ENCODE measurements around the gene ST6GAL1. TPM values are rescaled to one million over a fixed set of nuclear protein-coding genes. Genes with fewer than 3 reads are reported as not detected.
A peak's percentile ranks its signal among the peaks of the same experiment; 100 is the strongest.
"Not testable (repeated sequence)": the region's sequence is repeated elsewhere in the genome, so short reads cannot be mapped to it uniquely, and the experiment has no call there.

Gene ST6GAL1
- total RNA-seq, 1 donor from 2014 or later: 16.7 TPM

DNA sequence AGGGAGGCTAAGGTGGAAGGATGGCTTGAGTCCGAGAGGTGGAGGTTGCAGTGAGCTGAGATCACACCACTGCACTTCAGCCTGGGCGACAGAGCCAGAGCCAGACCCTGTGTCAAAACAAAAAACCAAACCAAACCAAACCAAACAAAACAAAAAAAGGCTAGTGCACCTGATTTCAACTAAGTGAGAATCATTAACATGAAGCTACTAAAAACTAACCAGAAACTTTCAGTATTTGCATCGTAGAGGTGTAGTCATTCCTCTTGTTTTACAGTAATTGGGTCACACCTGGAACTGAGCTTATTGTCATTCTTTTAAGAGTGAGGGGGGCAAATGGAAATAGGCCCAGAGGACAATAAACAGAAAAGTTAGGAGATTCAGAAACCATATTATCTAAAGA lies 58.5 kb downstream of the ST6GAL1 start:
- H3K9me3 ChIP-seq (ENCODE audit: control insufficient read depth in 3 of 3, low read length in 3 of 3): no peaks in the 10 kb centered on the region
- no peak overlapping the region for H3K4me3 ChIP-seq (ENCODE audit: low read length in 3 of 3)
- no peaks in the 10 kb centered on the region for H3K36me3 ChIP-seq (ENCODE audit: control insufficient read depth in 3 of 3, insufficient read depth in 3 of 3, low read length in 3 of 3)
- no peak overlapping the region for H3K27ac ChIP-seq (ENCODE audit: low read depth, low read length)
- H3K9ac ChIP-seq (ENCODE audit: low read depth in 1 of 3, low read length in 3 of 3): no peak overlapping the region
- peaks cover 15 to 40% (median 17%) of the 10 kb centered on the region in 3 donors for H3K4me1 ChIP-seq (ENCODE audit: control insufficient read depth in 3 of 3, insufficient read depth in 3 of 3, low read length in 3 of 3)
- H3K27me3 ChIP-seq (ENCODE audit: control insufficient read depth in 3 of 3, insufficient read depth in 3 of 3, low read length in 3 of 3): no peaks in the 10 kb centered on the region

DNA sequence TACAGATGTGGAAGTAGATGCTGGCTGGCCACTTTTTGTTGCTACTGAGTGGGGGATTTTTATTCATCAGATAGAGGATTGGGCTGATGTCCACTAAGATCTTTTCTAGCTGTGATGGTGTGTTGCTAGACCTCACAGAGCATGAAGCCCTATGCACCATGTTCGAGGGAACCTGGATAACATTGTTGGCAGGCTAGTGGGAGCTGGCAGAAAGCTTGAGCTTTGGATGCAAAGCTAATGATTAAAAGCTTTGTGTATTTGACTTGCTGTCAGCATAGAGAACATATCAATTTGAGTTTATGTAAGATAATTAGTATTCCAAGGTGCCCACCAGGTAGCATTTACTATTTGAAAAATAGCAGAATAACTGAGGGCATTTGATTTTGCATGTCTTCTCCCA lies 59.1 kb downstream of the ST6GAL1 start:
- peaks cover 15 to 36% (median 17%) of the 10 kb centered on the region in 3 donors for H3K4me1 ChIP-seq (ENCODE audit: control insufficient read depth in 3 of 3, insufficient read depth in 3 of 3, low read length in 3 of 3)
- H3K9ac ChIP-seq (ENCODE audit: low read depth in 1 of 3, low read length in 3 of 3): no peak overlapping the region
- no peaks in the 10 kb centered on the region for H3K9me3 ChIP-seq (ENCODE audit: control insufficient read depth in 3 of 3, low read length in 3 of 3)
- no peaks in the 10 kb centered on the region for H3K36me3 ChIP-seq (ENCODE audit: control insufficient read depth in 3 of 3, insufficient read depth in 3 of 3, low read length in 3 of 3)
- no peak overlapping the region for H3K4me3 ChIP-seq (ENCODE audit: low read length in 3 of 3)
- no peaks in the 10 kb centered on the region for H3K27me3 ChIP-seq (ENCODE audit: control insufficient read depth in 3 of 3, insufficient read depth in 3 of 3, low read length in 3 of 3)
- H3K27ac ChIP-seq (ENCODE audit: low read depth, low read length): no peak overlapping the region

DNA sequence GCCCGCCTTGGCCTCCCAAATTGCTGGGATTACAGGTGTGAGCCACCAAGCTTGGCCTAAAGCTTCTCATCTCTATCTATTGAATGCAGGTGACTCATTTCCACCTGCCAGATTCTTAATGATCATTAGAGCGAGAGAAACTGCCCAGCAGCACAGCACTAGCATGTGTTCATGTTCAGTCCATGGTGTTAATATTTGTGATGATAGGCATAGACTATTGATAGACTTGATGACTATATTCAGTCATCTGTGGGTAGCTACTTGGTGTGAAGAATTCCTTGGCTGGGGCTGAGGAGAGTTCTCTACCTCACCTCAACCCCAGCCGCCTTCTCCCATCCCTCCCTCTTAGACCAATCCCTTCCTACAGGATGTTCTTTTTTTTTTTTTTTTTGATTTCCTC lies 60.0 kb downstream of the ST6GAL1 start:
- Histone ChIP-seq H3K4me3 (ENCODE audit: low read length in 3 of 3) (no peak overlapping the region), H3K9ac (ENCODE audit: low read depth in 1 of 3, low read length in 3 of 3) (no peak overlapping the region), H3K27ac (ENCODE audit: low read depth, low read length) (no peak overlapping the region), H3K9me3 (ENCODE audit: control insufficient read depth in 3 of 3, low read length in 3 of 3) (no peaks in the 10 kb centered on the region), H3K27me3 (ENCODE audit: control insufficient read depth in 3 of 3, insufficient read depth in 3 of 3, low read length in 3 of 3) (no peaks in the 10 kb centered on the region), H3K4me1 (ENCODE audit: control insufficient read depth in 3 of 3, insufficient read depth in 3 of 3, low read length in 3 of 3) (peaks cover 15 to 36% (median 17%) of the 10 kb centered on the region in 3 donors), H3K36me3 (ENCODE audit: control insufficient read depth in 3 of 3, insufficient read depth in 3 of 3, low read length in 3 of 3) (no peaks in the 10 kb centered on the region)

DNA sequence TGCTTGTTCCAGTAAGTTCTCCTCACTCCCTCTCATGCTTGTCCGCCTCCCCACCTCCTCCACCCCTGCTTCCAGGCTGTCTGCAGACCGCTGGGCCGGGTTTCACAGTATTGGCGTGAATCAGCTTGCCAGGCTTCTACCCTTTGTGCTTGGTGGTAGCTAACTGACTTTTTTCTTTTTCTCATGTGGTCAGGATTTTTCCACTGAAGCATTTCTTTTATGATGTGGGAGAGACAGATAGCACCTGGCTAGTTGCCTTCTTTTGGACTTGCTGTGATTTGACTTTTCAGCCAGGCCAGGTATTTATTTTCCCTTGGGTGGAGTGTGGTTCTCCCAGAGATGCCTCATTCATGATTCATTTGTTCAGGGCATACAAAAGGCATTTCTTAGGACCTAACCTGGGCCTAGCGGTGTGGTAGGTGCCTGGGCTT lies 60.6 kb downstream of the ST6GAL1 start:
- H3K36me3 ChIP-seq (ENCODE audit: control insufficient read depth in 3 of 3, insufficient read depth in 3 of 3, low read length in 3 of 3): no peaks in the 10 kb centered on the region
- H3K9ac ChIP-seq (ENCODE audit: low read depth in 1 of 3, low read length in 3 of 3): no peak overlapping the region
- no peak overlapping the region for H3K4me3 ChIP-seq (ENCODE audit: low read length in 3 of 3)
- no peaks in the 10 kb centered on the region for H3K27me3 ChIP-seq (ENCODE audit: control insufficient read depth in 3 of 3, insufficient read depth in 3 of 3, low read length in 3 of 3)
- H3K9me3 ChIP-seq (ENCODE audit: control insufficient read depth in 3 of 3, low read length in 3 of 3): no peaks in the 10 kb centered on the region
- peak overlapping the region; percentile 27 for H3K27ac ChIP-seq (ENCODE audit: low read depth, low read length)
- peaks cover 12 to 33% (median 13%) of the 10 kb centered on the region in 3 donors for H3K4me1 ChIP-seq (ENCODE audit: control insufficient read depth in 3 of 3, insufficient read depth in 3 of 3, low read length in 3 of 3)

DNA sequence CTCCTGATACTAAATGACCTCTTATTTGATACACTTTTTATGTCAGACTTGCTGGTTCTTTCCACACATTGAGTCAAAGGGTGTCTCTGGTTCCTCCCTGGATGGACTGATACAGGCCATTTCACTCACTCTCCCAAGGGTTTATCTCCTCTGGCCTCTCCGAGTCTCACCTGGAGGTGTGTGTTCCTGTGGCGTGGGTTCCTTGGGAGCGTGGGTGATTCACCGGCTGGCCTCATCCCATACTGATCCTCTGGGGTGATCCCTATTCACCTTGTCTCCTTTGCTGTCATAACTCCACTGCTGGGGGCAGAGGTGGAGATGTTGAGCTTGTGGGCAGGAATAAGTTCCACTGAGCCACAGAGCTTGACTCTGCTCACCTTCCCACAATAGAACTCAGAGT lies 61.1 kb downstream of the ST6GAL1 start:
- H3K27me3 ChIP-seq (ENCODE audit: control insufficient read depth in 3 of 3, insufficient read depth in 3 of 3, low read length in 3 of 3): no peaks in the 10 kb centered on the region
- H3K36me3 ChIP-seq (ENCODE audit: control insufficient read depth in 3 of 3, insufficient read depth in 3 of 3, low read length in 3 of 3): peaks cover 0 to 2% (median 0%) of the 10 kb centered on the region in 3 donors
- no peak overlapping the region for H3K9ac ChIP-seq (ENCODE audit: low read depth in 1 of 3, low read length in 3 of 3)
- H3K4me3 ChIP-seq (ENCODE audit: low read length in 3 of 3): no peak overlapping the region
- H3K4me1 ChIP-seq (ENCODE audit: control insufficient read depth in 3 of 3, insufficient read depth in 3 of 3, low read length in 3 of 3): peaks cover 9 to 31% (median 12%) of the 10 kb centered on the region in 3 donors
- H3K9me3 ChIP-seq (ENCODE audit: control insufficient read depth in 3 of 3, low read length in 3 of 3): no peaks in the 10 kb centered on the region
- H3K27ac ChIP-seq (ENCODE audit: low read depth, low read length): peak overlapping the region; percentile 27

DNA sequence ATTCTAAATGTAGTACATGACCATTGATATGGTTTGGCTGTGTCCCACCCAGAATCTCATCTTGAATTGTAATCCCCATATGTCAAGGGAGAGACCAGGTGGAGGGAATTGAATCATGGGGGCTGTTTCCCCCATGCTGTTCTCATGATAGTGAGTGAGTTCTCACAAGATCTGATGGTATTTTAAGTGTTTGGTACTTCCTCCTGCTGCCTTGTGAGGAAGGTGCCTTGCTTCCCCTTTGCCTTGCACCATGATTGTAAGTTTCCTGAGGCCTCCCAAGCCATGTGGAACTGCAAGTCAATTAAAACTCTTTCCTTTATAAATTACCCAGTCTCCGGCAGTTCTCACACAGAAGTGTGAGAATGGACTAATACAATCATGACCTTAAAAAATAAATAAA lies 61.8 kb downstream of the ST6GAL1 start:
- not testable (repeated sequence) for H3K27me3 ChIP-seq (ENCODE audit: control insufficient read depth in 3 of 3, insufficient read depth in 3 of 3, low read length in 3 of 3); H3K9me3 ChIP-seq (ENCODE audit: control insufficient read depth in 3 of 3, low read length in 3 of 3); H3K27ac ChIP-seq (ENCODE audit: low read depth, low read length); H3K4me3 ChIP-seq (ENCODE audit: low read length in 3 of 3); H3K9ac ChIP-seq (ENCODE audit: low read depth in 1 of 3, low read length in 3 of 3); H3K36me3 ChIP-seq (ENCODE audit: control insufficient read depth in 3 of 3, insufficient read depth in 3 of 3, low read length in 3 of 3)
- peaks cover 7 to 34% (median 12%) of the 10 kb centered on the region in 3 donors for H3K4me1 ChIP-seq (ENCODE audit: control insufficient read depth in 3 of 3, insufficient read depth in 3 of 3, low read length in 3 of 3)

DNA sequence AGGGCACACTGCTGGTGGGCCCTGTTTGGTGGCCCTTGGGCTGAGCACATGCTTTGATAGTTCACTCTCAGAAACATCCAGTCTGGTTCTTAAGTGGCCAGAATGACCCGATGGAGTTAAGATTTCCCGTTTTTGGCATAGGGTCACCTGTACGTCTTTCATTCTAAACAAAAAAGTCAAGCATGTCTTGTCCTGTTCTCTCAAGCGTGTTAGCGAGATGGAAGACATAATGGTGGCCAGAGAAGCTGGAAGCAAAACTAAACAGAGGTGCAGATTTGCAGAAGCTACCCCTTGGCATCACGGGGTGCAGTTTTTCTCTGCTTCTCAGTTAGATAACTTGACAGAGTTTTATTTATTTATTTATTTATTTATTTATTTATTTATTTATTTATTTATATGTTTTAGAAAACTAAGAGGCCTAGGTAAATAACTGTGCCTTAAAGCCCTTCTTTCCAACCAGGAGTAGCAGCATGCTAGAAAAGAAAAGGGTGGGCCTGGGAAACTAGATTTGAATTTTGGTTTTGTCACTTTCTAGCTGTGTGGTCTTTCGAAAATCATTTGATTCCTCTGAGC lies 63.0 kb downstream of the ST6GAL1 start:
- Histone ChIP-seq H3K27ac (ENCODE audit: low read depth, low read length) (no peak overlapping the region), H3K9me3 (ENCODE audit: control insufficient read depth in 3 of 3, low read length in 3 of 3) (no peaks in the 10 kb centered on the region), H3K36me3 (ENCODE audit: control insufficient read depth in 3 of 3, insufficient read depth in 3 of 3, low read length in 3 of 3) (peaks cover 0 to 3% (median 0%) of the 10 kb centered on the region in 3 donors), H3K9ac (ENCODE audit: low read depth in 1 of 3, low read length in 3 of 3) (peak overlapping the region in 1 of 3 donors; percentile 55), H3K4me1 (ENCODE audit: control insufficient read depth in 3 of 3, insufficient read depth in 3 of 3, low read length in 3 of 3) (peaks cover 7 to 34% (median 12%) of the 10 kb centered on the region in 3 donors), H3K27me3 (ENCODE audit: control insufficient read depth in 3 of 3, insufficient read depth in 3 of 3, low read length in 3 of 3) (no peaks in the 10 kb centered on the region), H3K4me3 (ENCODE audit: low read length in 3 of 3) (no peak overlapping the region)

DNA sequence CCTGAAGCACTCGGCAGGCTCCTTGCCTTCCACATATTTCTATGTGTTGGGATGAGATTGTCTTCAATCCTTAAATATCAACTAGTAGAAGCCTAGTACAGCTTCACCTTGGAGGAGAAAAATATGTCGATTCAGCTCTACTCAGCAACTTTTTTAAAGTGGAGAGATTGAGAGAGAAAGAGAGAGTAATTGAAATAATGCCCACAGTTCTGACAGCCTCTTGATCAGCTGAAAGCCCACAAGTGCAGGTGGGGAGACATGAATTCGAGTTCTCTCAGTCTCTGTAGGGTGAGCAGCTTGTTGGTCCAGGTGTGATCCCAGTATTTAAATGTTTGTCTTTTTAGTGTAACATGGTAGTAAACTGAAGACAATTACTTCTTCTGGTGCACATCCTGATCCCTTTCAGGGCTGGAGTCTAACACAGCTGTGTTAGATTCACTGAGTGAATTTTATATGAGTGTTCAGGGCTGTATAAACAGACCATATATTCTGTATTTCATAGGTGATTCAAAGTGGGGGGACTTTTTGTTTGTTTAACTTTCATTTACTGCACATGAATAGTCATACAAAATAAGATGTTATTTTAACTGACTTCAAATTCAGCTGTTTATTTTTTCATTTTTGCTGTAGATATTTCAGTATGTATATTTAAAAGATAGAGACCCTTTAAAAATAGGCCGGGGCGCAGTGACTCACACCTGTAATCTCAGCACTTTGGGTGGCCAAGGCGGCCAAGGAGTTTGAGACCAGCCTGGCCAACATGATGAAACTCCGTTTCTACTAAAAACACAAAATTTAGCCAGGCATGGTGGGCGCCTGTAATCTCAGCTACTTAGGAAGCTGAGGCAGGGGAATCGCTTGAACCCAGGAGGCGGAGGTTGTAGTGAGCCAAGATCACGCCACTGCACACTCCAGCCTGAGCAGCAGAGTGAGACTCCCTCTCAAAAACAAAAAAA lies 64.0 kb downstream of the ST6GAL1 start:
- H3K27me3 ChIP-seq (ENCODE audit: control insufficient read depth in 3 of 3, insufficient read depth in 3 of 3, low read length in 3 of 3): no peaks in the 10 kb centered on the region
- no peak overlapping the region for H3K27ac ChIP-seq (ENCODE audit: low read depth, low read length)
- H3K4me3 ChIP-seq (ENCODE audit: low read length in 3 of 3): no peak overlapping the region
- H3K36me3 ChIP-seq (ENCODE audit: control insufficient read depth in 3 of 3, insufficient read depth in 3 of 3, low read length in 3 of 3): peaks cover 0 to 3% (median 0%) of the 10 kb centered on the region in 3 donors
- no peaks in the 10 kb centered on the region for H3K9me3 ChIP-seq (ENCODE audit: control insufficient read depth in 3 of 3, low read length in 3 of 3)
- no peak overlapping the region for H3K9ac ChIP-seq (ENCODE audit: low read depth in 1 of 3, low read length in 3 of 3)
- peaks cover 7 to 34% (median 12%) of the 10 kb centered on the region in 3 donors for H3K4me1 ChIP-seq (ENCODE audit: control insufficient read depth in 3 of 3, insufficient read depth in 3 of 3, low read length in 3 of 3)

DNA sequence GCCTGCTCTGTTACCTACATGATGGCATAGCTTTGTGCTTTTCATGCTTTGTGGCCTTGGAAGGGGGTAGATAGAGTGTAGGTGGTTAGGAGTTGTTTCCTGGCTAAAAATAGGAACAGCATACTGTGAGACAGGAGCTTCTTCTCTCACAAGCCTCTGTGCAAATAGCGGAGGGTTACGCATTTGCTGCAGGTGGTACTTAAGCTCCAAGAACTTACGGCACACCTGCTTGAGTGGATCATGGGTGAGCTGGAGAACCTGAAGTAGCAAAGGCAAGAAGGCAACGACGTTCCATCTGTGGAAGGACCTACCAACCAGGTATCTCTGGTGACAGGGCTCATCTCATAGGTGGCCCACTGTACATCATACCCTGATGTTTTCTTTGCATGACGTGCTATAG lies 66.0 kb downstream of the ST6GAL1 start:
- peaks cover 0 to 3% (median 0%) of the 10 kb centered on the region in 3 donors for H3K36me3 ChIP-seq (ENCODE audit: control insufficient read depth in 3 of 3, insufficient read depth in 3 of 3, low read length in 3 of 3)
- H3K4me1 ChIP-seq (ENCODE audit: control insufficient read depth in 3 of 3, insufficient read depth in 3 of 3, low read length in 3 of 3): peaks cover 7 to 21% (median 12%) of the 10 kb centered on the region in 3 donors
- H3K27me3 ChIP-seq (ENCODE audit: control insufficient read depth in 3 of 3, insufficient read depth in 3 of 3, low read length in 3 of 3): no peaks in the 10 kb centered on the region
- H3K9me3 ChIP-seq (ENCODE audit: control insufficient read depth in 3 of 3, low read length in 3 of 3): no peaks in the 10 kb centered on the region
- H3K9ac ChIP-seq (ENCODE audit: low read depth in 1 of 3, low read length in 3 of 3): peak overlapping the region in 1 of 3 donors; percentile 44
- no peak overlapping the region for H3K4me3 ChIP-seq (ENCODE audit: low read length in 3 of 3)
- H3K27ac ChIP-seq (ENCODE audit: low read depth, low read length): no peak overlapping the region

DNA sequence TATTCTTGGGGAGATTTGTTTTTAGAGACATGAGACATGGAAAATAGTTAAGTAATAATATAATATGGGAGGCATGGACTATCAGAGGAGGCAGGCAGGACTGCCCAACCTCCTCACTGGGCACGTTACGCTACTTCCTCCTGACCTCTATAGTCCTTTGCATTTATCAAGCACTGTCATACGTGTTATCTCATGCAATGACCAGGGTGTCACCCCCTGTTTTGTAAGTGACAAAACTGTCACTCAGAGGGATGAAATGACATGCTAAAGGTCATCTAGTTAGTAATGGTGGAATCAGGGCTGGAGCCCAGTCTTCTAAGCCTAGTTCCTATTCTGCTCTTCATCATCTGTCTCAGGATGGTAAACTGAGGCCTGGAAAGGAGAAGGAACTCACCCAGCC lies 66.7 kb downstream of the ST6GAL1 start:
- Histone ChIP-seq H3K27ac (ENCODE audit: low read depth, low read length) (no peak overlapping the region), H3K4me3 (ENCODE audit: low read length in 3 of 3) (no peak overlapping the region), H3K9me3 (ENCODE audit: control insufficient read depth in 3 of 3, low read length in 3 of 3) (no peaks in the 10 kb centered on the region), H3K27me3 (ENCODE audit: control insufficient read depth in 3 of 3, insufficient read depth in 3 of 3, low read length in 3 of 3) (no peaks in the 10 kb centered on the region), H3K36me3 (ENCODE audit: control insufficient read depth in 3 of 3, insufficient read depth in 3 of 3, low read length in 3 of 3) (peaks cover 0 to 3% (median 0%) of the 10 kb centered on the region in 3 donors), H3K9ac (ENCODE audit: low read depth in 1 of 3, low read length in 3 of 3) (no peak overlapping the region), H3K4me1 (ENCODE audit: control insufficient read depth in 3 of 3, insufficient read depth in 3 of 3, low read length in 3 of 3) (peaks cover 2 to 14% (median 12%) of the 10 kb centered on the region in 3 donors)

Data from skeletal muscle tissue (tissue), 4 donors.